Measurements from ENCODE around the gene ADISSP. TPM values are rescaled to one million over a fixed set of nuclear protein-coding genes. Genes with fewer than 3 reads are reported as not detected.

The ADISSP gene
- total and polyA plus RNA-seq, 2 of the 8 experiments (the other 6 are each of a cell fraction or from before 2014, with no cell fraction given) = 111 to 141 TPM

GRCh38 chr20:3739054-3739925 is 28.3 kb downstream of the ADISSP start:
- Histone ChIP-seq H4K91ac (replicated peaks; ENCODE audit: insufficient read length, low read length) (peak overlapping the region; percentile 65), H3K4ac (replicated peaks; ENCODE audit: insufficient read length, low read depth, low read length) (peak overlapping the region; percentile 72), H3K4me2 (ENCODE audit: insufficient read depth in 1 of 2, low read depth in 2 of 2, low read length in 2 of 2) (no peak overlapping the region), H2BK120ac (replicated peaks; ENCODE audit: low read depth, low read length) (no peak overlapping the region), H2BK12ac (ENCODE audit: low read depth, low read length) (peak overlapping the region; percentile 0; the same call in 1 of the 2 replicates), H3K4me1 (replicated peaks in 1 of 4; ENCODE audit: control insufficient read depth in 3 of 4, insufficient read depth in 4 of 4, low read length in 3 of 4) (peaks cover 0 to 19% (median 9%) of the 10 kb centered on the region in 4 experiments; a peak in 6 of 7 replicates), H3K27ac (ENCODE audit: low read depth, low read length) (no peak overlapping the region), H4K20me1 (replicated peaks in 1 of 2; ENCODE audit: control insufficient read depth in 1 of 2, insufficient read depth in 2 of 2, low read length in 2 of 2) (no peaks in the 10 kb centered on the region), H3K9me3 (ENCODE audit: insufficient read depth in 2 of 2, low read depth in 1 of 2, low read length in 1 of 2) (no peaks in the 10 kb centered on the region), H4K5ac (ENCODE audit: insufficient read length, low read depth, low read length) (no peak overlapping the region), H3K18ac (ENCODE audit: extremely low read depth, low read length) (no peak overlapping the region; the same call in 1 of the 2 replicates), H3K23me2 (ENCODE audit: low read depth, low read length) (no peaks in the 10 kb centered on the region), H3K79me2 (ENCODE audit: control insufficient read depth in 1 of 2, insufficient read depth in 2 of 2, low read length in 2 of 2) (no peaks in the 10 kb centered on the region), H3K4me3 (ENCODE audit: extremely low read depth in 1 of 4, insufficient read depth in 2 of 4, low read depth in 3 of 4, low read length in 4 of 4) (no peak overlapping the region), H3K36me3 (ENCODE audit: control insufficient read depth in 2 of 4, insufficient read depth in 4 of 4, low read length in 3 of 4) (no peaks in the 10 kb centered on the region), H3K9ac (replicated peaks in 1 of 4; ENCODE audit: extremely low read depth in 1 of 4, low read depth in 3 of 4, low read length in 3 of 4) (no peak overlapping the region; a peak in 1 of 7 replicates), H3K27me3 (replicated peaks in 1 of 4; ENCODE audit: control insufficient read depth in 3 of 4, extremely low read depth in 1 of 4, insufficient read depth in 3 of 4, low read length in 3 of 4) (peaks cover 0 to 4% (median 0%) of the 10 kb centered on the region in 4 experiments; a peak in 2 of 7 replicates), H2AFZ (ENCODE audit: low read length) (no peak overlapping the region), H3K14ac (ENCODE audit: insufficient read length) (no peak overlapping the region), H2BK15ac (ENCODE audit: low read length) (peak overlapping the region; percentile 72; the same call in 1 of the 2 replicates), H4K8ac (ENCODE audit: extremely low read depth, insufficient read depth, low read length) (no peak overlapping the region; the same call in 1 of the 2 replicates), H3K79me1 (ENCODE audit: low read depth, low read length) (no peaks in the 10 kb centered on the region), H2AK5ac (ENCODE audit: low read depth, low read length) (peak overlapping the region; percentile 26; the same call in 1 of the 2 replicates), H3K23ac (ENCODE audit: insufficient read length) (no peak overlapping the region), H2BK5ac (ENCODE audit: low read depth, low read length) (peak overlapping the region; percentile 60; the same call in 1 of the 2 replicates), H2BK20ac (ENCODE audit: low read length) (no peak overlapping the region), H3K56ac (replicated peaks; ENCODE audit: insufficient read length, low read depth, low read length) (no peak overlapping the region)
- ChIA-PET POLR2A (ENCODE audit: partially characterized antibody) (interaction anchor here (0.9 to 2.2 kb wide), 4 partner anchors 10 to 62 kb away, joined by 3 to 9 read pairs (median 4); partner anchors contain the start of gene ADISSP), CTCF (ENCODE audit: partially characterized antibody) (interaction anchor here (0.9 to 18.5 kb wide), 13 partner anchors 12 to 79 kb away, joined by 3 to 308 read pairs (median 8); partner anchors contain the start of gene SIGLEC1)
- FAIRE-seq (no peak), DNase-seq (ENCODE audit: low read depth in 1 of 2, low spot score in 2 of 2) (no peak)
- WGBS, 2 experiments (ENCODE audit: extremely low coverage in 1 of 2, insufficient coverage in 1 of 2, insufficient read length in 1 of 2, insufficient replicate concordance in 2 of 2, low coverage in 1 of 2, low lambda C conversion rate in 2 of 2, missing lambda C conversion rate in 1 of 2) = 79% methylated on average over 19 of the region's 19 CpGs; no CpG with 5 or more reads in 1 of the 2 experiments
- TF ChIP-seq MAFK (IDR thresholded peaks at IDR 0.05; ENCODE audit: low read depth, low read length) (no peak), YY1 (IDR thresholded peaks at IDR 0.05; ENCODE audit: low read depth, low read length) (no peak), ATF2 (IDR thresholded peaks at IDR 0.05; ENCODE audit: low read length) (no peak), SAP30 (IDR thresholded peaks at IDR 0.05; ENCODE audit: insufficient read depth, insufficient replicate concordance, low read length) (no peak), POLR2A (IDR thresholded peaks at IDR 0.05; ENCODE audit: control extremely low read depth in 1 of 2, low read depth in 2 of 2, low read length in 2 of 2) (no peak), RNF2 (IDR thresholded peaks at IDR 0.05; ENCODE audit: borderline replicate concordance, low read depth, low read length, missing control alignments, poor library complexity, severe bottlenecking) (no peak), SP1 (IDR thresholded peaks at IDR 0.05; ENCODE audit: low read depth, low read length) (no peak), CHD1 (IDR thresholded peaks at IDR 0.05; ENCODE audit: low read depth, low read length) (no peak)
